ENCODE measurements around the gene NCOA7.

The NCOA7 gene

DNA sequence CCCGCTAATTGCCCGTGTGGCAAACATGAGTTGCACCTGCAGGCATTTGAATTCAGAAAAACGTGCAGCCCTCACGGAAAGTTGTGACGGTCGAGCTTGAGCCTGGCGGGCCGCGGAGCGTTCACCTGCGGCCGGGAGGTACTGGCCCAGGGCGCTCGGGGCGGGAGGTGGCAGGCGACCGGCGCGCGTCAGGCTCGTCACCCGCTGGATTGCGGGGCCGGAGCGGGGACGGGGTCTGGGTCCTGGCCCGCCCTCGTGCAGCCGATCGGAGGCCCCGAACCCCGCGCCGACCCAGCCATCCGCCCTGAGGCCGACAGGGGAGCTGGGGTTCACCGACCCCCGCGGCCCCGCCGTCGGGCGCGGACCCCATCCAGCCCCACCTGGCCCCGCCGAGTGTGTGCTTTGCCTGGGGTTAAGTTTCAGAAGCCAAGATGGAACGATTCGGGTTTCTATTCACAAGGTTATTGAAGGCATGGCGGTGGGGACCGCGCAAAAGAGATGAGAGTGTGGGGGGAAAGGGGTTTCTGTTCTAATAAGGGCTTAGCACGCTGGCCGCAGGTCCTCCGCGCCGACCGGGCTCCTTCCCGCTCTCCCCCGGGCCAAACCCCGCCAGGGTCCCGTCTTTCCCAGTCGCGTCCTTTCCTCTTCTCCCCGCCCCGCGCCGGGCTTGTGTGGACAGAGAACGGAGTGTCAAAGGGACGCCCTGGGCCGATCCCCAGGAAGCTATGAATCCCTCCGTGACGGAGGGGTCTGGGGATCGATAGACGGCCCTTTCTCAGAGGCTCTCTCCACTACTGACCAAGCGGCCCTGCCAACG is 43.0 kb upstream of the NCOA7 start:
- Histone ChIP-seq H3K4me3 (ENCODE audit: low read length in 2 of 2) (peak overlapping the region; percentile 74 to 81), H3K27ac (ENCODE audit: low read length) (peak overlapping the region; percentile 56), H3K4me1 (ENCODE audit: control insufficient read depth, insufficient read depth, low read length) (peaks cover 22% of the 10 kb centered on the region), H3K9me3 (ENCODE audit: control insufficient read depth in 2 of 2, low read length in 2 of 2) (no peaks in the 10 kb centered on the region), H3K9ac (ENCODE audit: low read length in 2 of 2) (peak overlapping the region; percentile 59 to 69), H3K36me3 (ENCODE audit: control insufficient read depth in 2 of 2, insufficient read depth in 2 of 2, low read length in 2 of 2) (no peaks in the 10 kb centered on the region), H3K27me3 (ENCODE audit: control insufficient read depth in 1 of 2, insufficient read depth in 2 of 2, low read length in 2 of 2) (peaks cover 25 to 49% of the 10 kb centered on the region in 2 donors)

DNA sequence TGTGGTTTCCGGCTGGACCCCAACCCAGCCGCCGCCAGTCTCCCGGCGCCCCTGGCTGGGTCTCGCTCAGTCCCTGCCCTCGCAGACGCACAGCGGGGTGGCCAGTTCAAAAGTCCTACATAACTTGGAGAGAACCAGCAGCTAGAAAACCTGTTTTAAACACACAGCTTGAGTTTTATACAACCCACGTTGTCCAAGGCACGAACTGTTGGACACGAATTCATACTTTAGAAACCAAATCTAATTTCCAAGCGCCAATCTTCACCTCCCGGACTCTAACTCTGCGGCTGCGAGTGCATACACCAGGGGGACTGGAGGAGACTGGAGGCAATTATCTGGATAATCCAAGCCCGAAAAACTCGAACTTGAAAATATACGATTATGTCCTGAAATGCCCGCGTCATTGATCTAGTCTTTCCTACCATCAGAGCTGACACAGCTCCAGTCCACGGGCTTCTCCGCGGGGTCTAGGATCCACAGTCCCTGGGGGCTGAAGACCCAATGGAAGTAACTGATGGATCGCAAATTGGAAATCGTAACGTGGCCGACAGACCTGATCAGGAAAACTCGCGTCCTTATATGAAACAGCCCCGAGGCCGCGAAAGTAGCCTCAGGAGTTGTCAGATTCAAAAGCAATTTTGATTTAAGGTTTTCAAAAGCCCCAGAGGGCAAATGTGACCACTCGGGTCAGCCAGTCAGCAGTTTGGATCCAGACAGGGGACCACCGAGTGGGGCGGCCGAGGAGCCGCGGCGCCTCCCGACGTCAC is 42.2 kb upstream of the NCOA7 start:
- Histone ChIP-seq H3K4me3 (ENCODE audit: low read length in 2 of 2) (peak overlapping the region; percentile 74 to 81), H3K4me1 (ENCODE audit: control insufficient read depth, insufficient read depth, low read length) (peaks cover 22% of the 10 kb centered on the region), H3K27ac (ENCODE audit: low read length) (peak overlapping the region; percentile 56), H3K9ac (ENCODE audit: low read length in 2 of 2) (peak overlapping the region; percentile 59 to 69), H3K27me3 (ENCODE audit: control insufficient read depth in 1 of 2, insufficient read depth in 2 of 2, low read length in 2 of 2) (peaks cover 28 to 51% of the 10 kb centered on the region in 2 donors), H3K36me3 (ENCODE audit: control insufficient read depth in 2 of 2, insufficient read depth in 2 of 2, low read length in 2 of 2) (no peaks in the 10 kb centered on the region), H3K9me3 (ENCODE audit: control insufficient read depth in 2 of 2, low read length in 2 of 2) (no peaks in the 10 kb centered on the region)

DNA sequence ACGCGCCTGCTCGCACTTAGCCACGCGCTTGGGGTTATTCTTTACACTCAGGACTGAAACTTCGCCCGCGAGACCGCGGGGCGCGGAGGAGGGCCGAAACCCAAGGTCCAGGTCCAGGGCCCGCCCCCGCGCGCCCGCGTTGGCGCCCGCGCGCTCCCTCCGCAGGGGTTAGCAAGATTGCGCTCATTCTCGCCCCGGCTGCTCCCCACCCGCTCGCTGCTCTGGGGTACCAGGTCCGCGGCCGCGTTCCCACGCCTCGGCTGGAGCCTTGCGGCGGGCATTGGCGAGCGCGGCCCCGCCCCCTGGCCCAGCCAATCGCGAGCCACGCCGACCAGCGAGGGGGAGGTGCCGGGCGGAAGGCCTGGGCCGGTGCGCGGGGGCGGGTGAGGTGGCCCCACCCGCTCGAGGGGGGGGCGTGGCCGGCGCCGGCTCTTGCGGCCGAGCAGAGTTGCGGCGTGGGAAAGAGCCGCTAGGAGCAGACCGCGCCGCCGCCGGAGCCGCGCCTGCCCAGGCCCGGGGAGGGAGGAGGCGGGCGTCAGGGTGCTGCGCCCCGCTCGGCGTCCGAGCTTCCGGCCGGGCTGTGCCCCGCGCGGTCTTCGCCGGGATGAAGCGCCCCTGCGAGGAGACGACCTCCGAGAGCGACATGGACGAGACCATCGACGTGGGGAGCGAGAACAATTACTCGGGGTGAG is 41.4 kb upstream of the NCOA7 start, which contains the start of gene HEY2:
Gene HEY2, plus strand, starts transcription at position 460 of the 692 bp plus-strand sequence. Its CDS starts 145 bp downstream, at position 605.
- Histone ChIP-seq H3K4me1 (ENCODE audit: control insufficient read depth, insufficient read depth, low read length) (peaks cover 22% of the 10 kb centered on the region), H3K4me3 (ENCODE audit: low read length in 2 of 2) (peak within 1 kb of the TSS; percentile 74 to 81), H3K27me3 (ENCODE audit: control insufficient read depth in 1 of 2, insufficient read depth in 2 of 2, low read length in 2 of 2) (peaks cover 28 to 51% of the 10 kb centered on the region in 2 donors), H3K27ac (ENCODE audit: low read length) (peak within 1 kb of the TSS; percentile 56), H3K9me3 (ENCODE audit: control insufficient read depth in 2 of 2, low read length in 2 of 2) (no peaks in the 10 kb centered on the region), H3K9ac (ENCODE audit: low read length in 2 of 2) (peak within 1 kb of the TSS; percentile 61 to 69), H3K36me3 (ENCODE audit: control insufficient read depth in 2 of 2, insufficient read depth in 2 of 2, low read length in 2 of 2) (no peaks in the 10 kb centered on the region)

DNA sequence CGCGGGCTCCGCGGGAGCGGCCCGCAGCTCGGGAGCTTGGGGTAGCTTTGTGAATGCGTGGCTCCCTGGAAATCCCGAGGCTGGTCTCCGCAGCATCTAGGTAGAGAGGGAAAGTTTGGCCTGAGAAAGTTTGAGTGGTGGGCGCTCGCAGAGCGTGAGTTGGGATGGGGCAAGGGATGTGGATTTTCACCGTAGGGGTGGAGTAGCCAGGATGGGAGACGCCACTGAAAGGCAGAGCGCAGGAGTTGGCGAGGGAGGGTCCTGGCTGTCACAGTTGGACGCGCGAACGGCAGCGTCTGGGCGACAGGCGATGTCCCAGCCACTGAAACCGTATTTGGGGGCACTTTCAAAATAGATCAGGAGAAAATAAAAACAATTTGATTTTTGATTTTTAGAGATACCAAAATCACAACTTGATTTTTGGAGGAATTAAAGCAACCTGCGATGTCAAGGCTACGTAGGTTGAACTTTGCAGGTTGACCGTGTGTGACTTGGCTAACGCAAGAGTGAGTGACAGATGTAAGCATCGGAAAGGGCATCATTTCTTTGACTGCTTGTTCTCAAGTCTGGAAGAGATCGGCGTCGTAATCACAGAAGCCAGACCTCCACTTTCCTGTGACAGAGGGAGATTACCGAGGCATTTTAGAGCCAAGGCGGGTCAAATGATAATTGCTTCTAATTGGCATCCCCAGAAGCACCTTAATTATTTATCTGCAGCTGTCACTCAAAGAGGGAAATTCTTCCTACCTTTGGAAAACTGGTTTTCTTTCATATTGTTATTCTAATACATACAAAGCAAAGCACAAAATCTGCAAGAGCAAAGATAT is 40.7 kb upstream of the NCOA7 start:
- no peaks in the 10 kb centered on the region for H3K36me3 ChIP-seq (ENCODE audit: control insufficient read depth in 2 of 2, insufficient read depth in 2 of 2, low read length in 2 of 2)
- peaks cover 28 to 51% of the 10 kb centered on the region in 2 donors for H3K27me3 ChIP-seq (ENCODE audit: control insufficient read depth in 1 of 2, insufficient read depth in 2 of 2, low read length in 2 of 2)
- H3K4me1 ChIP-seq (ENCODE audit: control insufficient read depth, insufficient read depth, low read length) = peaks cover 22% of the 10 kb centered on the region
- H3K4me3 ChIP-seq (ENCODE audit: low read length in 2 of 2) = peak overlapping the region; percentile 67 to 81
- H3K9me3 ChIP-seq (ENCODE audit: control insufficient read depth in 2 of 2, low read length in 2 of 2) = no peaks in the 10 kb centered on the region
- H3K9ac ChIP-seq (ENCODE audit: low read length in 2 of 2) = peak overlapping the region; percentile 58 to 61
- H3K27ac ChIP-seq (ENCODE audit: low read length) = peak overlapping the region; percentile 42

DNA sequence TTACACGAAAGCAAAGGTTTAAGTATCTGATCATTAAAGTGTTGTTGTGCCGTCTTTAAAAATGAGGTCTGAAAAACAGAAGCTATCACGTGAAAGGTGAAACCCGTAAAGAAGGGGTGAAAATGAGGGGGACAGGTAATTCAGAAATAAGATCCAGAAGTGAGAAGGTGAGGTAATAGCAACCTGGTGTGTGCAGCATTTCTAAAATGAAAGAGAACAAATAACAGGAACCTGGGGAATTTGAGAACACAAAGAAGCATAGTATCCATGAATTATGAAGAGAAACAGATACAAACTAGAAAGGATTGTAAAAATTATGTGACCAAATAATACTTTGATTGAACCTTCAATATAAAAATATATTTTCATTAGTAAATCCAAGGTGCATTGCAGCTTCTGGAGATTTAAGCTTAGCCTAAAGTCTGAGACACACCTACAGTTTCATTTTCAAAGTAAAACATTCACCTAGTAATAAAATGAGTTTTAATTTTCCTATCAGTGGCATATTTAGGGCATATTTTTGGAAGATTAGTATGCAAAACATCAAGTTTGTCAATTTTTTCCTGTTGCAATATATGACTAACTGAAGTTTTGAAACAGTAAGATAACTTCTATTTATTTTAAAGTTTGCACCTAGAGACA is 39.9 kb upstream of the NCOA7 start:
- H3K27me3 ChIP-seq (ENCODE audit: control insufficient read depth in 1 of 2, insufficient read depth in 2 of 2, low read length in 2 of 2) = peaks cover 28 to 49% of the 10 kb centered on the region in 2 donors
- peaks cover 22% of the 10 kb centered on the region for H3K4me1 ChIP-seq (ENCODE audit: control insufficient read depth, insufficient read depth, low read length)
- no peak overlapping the region for H3K9ac ChIP-seq (ENCODE audit: low read length in 2 of 2)
- no peaks in the 10 kb centered on the region for H3K9me3 ChIP-seq (ENCODE audit: control insufficient read depth in 2 of 2, low read length in 2 of 2)
- no peaks in the 10 kb centered on the region for H3K36me3 ChIP-seq (ENCODE audit: control insufficient read depth in 2 of 2, insufficient read depth in 2 of 2, low read length in 2 of 2)
- peak overlapping the region in 1 of 2 donors; percentile 81 for H3K4me3 ChIP-seq (ENCODE audit: low read length in 2 of 2)
- no peak overlapping the region for H3K27ac ChIP-seq (ENCODE audit: low read length)

DNA sequence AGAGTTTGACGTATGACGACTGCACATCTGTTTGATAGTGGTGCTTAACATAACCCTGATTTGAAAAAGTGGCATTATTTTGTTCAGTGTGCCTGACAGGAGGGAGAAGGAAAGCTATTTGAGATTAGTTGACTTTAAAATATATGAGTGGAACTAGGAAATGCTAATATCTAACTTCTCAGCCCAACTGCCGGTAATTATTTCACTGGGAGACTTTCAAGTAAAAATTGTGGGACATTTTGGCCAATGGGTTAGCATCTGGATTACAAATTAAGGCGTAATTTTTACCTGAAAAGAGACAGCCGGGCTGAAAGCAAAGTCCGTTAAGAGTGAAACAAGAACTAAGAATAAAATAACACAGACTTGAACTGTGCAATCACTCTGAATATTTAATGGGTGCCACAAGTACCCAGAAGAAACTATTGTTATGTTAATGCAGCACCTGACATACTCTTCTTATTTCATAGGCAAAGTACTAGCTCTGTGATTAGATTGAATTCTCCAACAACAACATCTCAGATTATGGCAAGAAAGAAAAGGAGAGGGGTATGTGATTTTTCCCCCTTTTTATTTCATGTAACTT is 39.3 kb upstream of the NCOA7 start:
- peaks cover 22% of the 10 kb centered on the region for H3K4me1 ChIP-seq (ENCODE audit: control insufficient read depth, insufficient read depth, low read length)
- no peak overlapping the region for H3K4me3 ChIP-seq (ENCODE audit: low read length in 2 of 2)
- no peak overlapping the region for H3K27ac ChIP-seq (ENCODE audit: low read length)
- H3K9me3 ChIP-seq (ENCODE audit: control insufficient read depth in 2 of 2, low read length in 2 of 2) = no peaks in the 10 kb centered on the region
- no peaks in the 10 kb centered on the region for H3K36me3 ChIP-seq (ENCODE audit: control insufficient read depth in 2 of 2, insufficient read depth in 2 of 2, low read length in 2 of 2)
- H3K9ac ChIP-seq (ENCODE audit: low read length in 2 of 2) = no peak overlapping the region
- peaks cover 28 to 46% of the 10 kb centered on the region in 2 donors for H3K27me3 ChIP-seq (ENCODE audit: control insufficient read depth in 1 of 2, insufficient read depth in 2 of 2, low read length in 2 of 2)

DNA sequence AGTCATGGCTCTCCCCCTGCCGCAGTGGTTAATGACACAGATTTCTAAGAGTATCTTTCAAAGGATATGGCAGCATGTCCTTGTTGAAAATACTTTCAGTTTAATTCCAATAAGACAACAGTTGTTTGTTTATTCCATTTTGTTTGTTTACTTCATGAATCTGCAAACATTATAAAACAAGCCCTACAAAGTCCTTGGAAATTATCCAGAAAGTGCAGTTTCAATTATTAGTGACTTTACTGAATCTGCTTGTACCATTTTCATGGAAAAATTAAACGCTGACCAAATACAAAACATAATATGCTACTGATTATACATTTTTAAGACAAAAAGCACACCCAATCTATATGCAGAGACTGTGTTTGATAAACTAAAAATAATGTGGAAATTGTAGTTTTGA is 38.0 kb upstream of the NCOA7 start:
- no peak overlapping the region for H3K27ac ChIP-seq (ENCODE audit: low read length)
- no peaks in the 10 kb centered on the region for H3K9me3 ChIP-seq (ENCODE audit: control insufficient read depth in 2 of 2, low read length in 2 of 2)
- H3K4me3 ChIP-seq (ENCODE audit: low read length in 2 of 2) = no peak overlapping the region
- no peaks in the 10 kb centered on the region for H3K36me3 ChIP-seq (ENCODE audit: control insufficient read depth in 2 of 2, insufficient read depth in 2 of 2, low read length in 2 of 2)
- peaks cover 19% of the 10 kb centered on the region for H3K4me1 ChIP-seq (ENCODE audit: control insufficient read depth, insufficient read depth, low read length)
- H3K27me3 ChIP-seq (ENCODE audit: control insufficient read depth in 1 of 2, insufficient read depth in 2 of 2, low read length in 2 of 2) = peaks cover 22 to 33% of the 10 kb centered on the region in 2 donors
- H3K9ac ChIP-seq (ENCODE audit: low read length in 2 of 2) = no peak overlapping the region

DNA sequence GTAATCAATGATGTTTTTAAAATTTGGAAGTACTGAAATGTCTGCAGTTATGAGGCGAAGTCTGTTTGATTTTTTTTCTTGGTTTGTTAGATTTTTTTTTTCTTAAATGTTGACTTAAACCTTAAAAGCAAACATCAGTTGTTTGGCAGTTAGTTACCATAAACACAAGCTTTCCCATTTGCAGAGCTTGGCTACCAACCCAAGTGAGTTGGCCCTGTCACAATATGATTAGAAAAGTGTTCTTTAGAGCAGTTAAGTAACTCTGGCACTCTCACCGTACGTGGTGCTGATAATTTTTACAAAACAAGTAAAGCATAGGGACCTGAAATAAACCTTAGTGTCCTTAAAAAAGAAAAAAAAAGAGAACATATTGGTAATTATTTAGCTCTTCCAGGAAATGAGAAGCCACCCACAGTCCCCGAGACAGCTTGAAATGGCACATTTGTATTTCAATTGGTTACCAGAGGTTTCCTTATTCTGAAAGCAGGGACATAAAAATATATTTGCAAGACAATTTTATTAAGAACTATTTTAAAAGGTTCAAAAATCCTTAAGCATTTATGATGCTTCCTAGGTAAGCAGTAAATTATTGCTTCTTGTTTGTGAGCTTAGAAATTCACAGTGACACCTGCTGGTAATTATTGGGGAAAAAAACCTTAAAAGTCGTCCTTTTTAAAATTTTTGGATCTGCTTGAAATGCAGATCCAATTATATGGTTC is 37.4 kb upstream of the NCOA7 start:
- Histone ChIP-seq H3K9ac (ENCODE audit: low read length in 2 of 2) (no peak overlapping the region), H3K9me3 (ENCODE audit: control insufficient read depth in 2 of 2, low read length in 2 of 2) (no peaks in the 10 kb centered on the region), H3K27me3 (ENCODE audit: control insufficient read depth in 1 of 2, insufficient read depth in 2 of 2, low read length in 2 of 2) (peaks cover 17 to 28% of the 10 kb centered on the region in 2 donors), H3K4me3 (ENCODE audit: low read length in 2 of 2) (no peak overlapping the region), H3K4me1 (ENCODE audit: control insufficient read depth, insufficient read depth, low read length) (peaks cover 16% of the 10 kb centered on the region), H3K36me3 (ENCODE audit: control insufficient read depth in 2 of 2, insufficient read depth in 2 of 2, low read length in 2 of 2) (no peaks in the 10 kb centered on the region), H3K27ac (ENCODE audit: low read length) (no peak overlapping the region)

DNA sequence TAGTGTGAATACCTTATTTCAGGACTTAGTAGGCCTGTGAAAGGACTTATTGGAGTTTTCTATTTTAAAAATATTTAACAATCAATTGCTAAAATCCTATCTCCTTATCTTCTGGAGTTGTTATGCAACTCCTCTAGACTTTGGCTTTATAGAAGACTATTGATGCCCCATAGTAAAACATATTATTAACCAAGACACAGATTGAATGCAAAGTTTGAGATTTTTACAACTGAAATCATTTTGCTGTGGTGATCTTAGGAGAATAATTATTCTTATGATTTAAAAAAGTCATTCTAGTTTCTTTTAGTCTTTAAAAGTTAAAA is 36.9 kb upstream of the NCOA7 start:
- Histone ChIP-seq H3K9me3 (ENCODE audit: control insufficient read depth in 2 of 2, low read length in 2 of 2) (no peaks in the 10 kb centered on the region), H3K4me3 (ENCODE audit: low read length in 2 of 2) (no peak overlapping the region)

More for the DNA sequence above, 36.9 kb upstream of the NCOA7 start:
- no peak overlapping the region for H3K27ac ChIP-seq (ENCODE audit: low read length)
- H3K36me3 ChIP-seq (ENCODE audit: control insufficient read depth in 2 of 2, insufficient read depth in 2 of 2, low read length in 2 of 2) = no peaks in the 10 kb centered on the region
- H3K9ac ChIP-seq (ENCODE audit: low read length in 2 of 2) = no peak overlapping the region
- H3K4me1 ChIP-seq (ENCODE audit: control insufficient read depth, insufficient read depth, low read length) = peaks cover 11% of the 10 kb centered on the region
- H3K27me3 ChIP-seq (ENCODE audit: control insufficient read depth in 1 of 2, insufficient read depth in 2 of 2, low read length in 2 of 2) = peaks cover 13 to 25% of the 10 kb centered on the region in 2 donors

Data from stomach smooth muscle (tissue), 2 donors.